Gastroesophageal sphincter (tissue), 4 donors: Measurements from ENCODE around the gene ACTR3C. TPM values are rescaled to one million over a fixed set of nuclear protein-coding genes. Genes with fewer than 3 reads are reported as not detected.
"Not testable (repeated sequence)": the region's sequence is repeated elsewhere in the genome, so short reads cannot be mapped to it uniquely, and the experiment has no call there.

Source experiments
- ATAC-seq: fragments of 150-250 bp; one replicate; pipeline ENCODE4 v1.9.1; 2016; ENCODE audit warnings: mild to moderate bottlenecking, moderate library complexity
- H3K27ac ChIP-seq, 4 donors: fragments of 200-600 bp; sonication (generic) in 3 of 4; 1 replicate in 3 of 4; 2 replicates in 1 of 4; pipeline ENCODE4 v1.5.1; 2016 to 2019
- H3K27me3 ChIP-seq: fragments of 200-600 bp; sonication (generic); one replicate; pipeline ENCODE4 v1.5.1; 2019
- H3K36me3 ChIP-seq, 2 donors: fragments of 200-600 bp; sonication (generic); one replicate each; pipeline ENCODE4 v1.5.1; 2019; ENCODE audit warnings: control low read depth in 1 of 2
- H3K4me1 ChIP-seq, 3 donors: fragments of 200-600 bp; sonication (generic); 1 replicate in 2 of 3; 2 replicates in 1 of 3; pipeline ENCODE4 v1.5.1; 2016 to 2019; ENCODE audit warnings: control low read depth in 2 of 3
- H3K4me3 ChIP-seq, 2 donors: fragments of 200-600 bp; sonication (generic); one replicate each; pipeline ENCODE4 v1.5.1; 2019; ENCODE audit warnings: mild to moderate bottlenecking in 1 of 2, moderate library complexity in 1 of 2
- H3K9me3 ChIP-seq, 3 donors: fragments of 200-600 bp; sonication (generic); one replicate each; pipeline ENCODE4 v1.5.1; 2017 to 2019; ENCODE audit warnings: control low read depth in 2 of 3
- WGBS, 2 donors: methylation state at CpG; one replicate each; pipeline ENCODE4 v1.1.5; 2018; ENCODE audit warnings: low coverage in 1 of 2; 5-methylcytosine and 5-hydroxymethylcytosine counted together
- total RNA-seq, 4 donors: library from RNA; depleted of rRNA; stranded (reverse); fragments of >200 nt; gene quantifications; one replicate each; pipeline ENCODE4 v1.1.0, GENCODE V29; 2016
- TF ChIP-seq, protein P1 (sequence below), 4 experiments: fragments of 200-600 bp in 2 of 4; fragments of 450-650 bp in 2 of 4; sonication (generic) in 1 of 4; IDR thresholded peaks; one replicate each; pipeline ENCODE4 v1.5.1; 2017 to 2019; ENCODE audit warnings: antibody characterized with exemption in 4 of 4, mild to moderate bottlenecking in 2 of 4, moderate library complexity in 2 of 4

Gene ACTR3C
- total RNA-seq, 4 donors from 2014 or later = 6.4 to 10.0 (median 8.1) TPM

DNA sequence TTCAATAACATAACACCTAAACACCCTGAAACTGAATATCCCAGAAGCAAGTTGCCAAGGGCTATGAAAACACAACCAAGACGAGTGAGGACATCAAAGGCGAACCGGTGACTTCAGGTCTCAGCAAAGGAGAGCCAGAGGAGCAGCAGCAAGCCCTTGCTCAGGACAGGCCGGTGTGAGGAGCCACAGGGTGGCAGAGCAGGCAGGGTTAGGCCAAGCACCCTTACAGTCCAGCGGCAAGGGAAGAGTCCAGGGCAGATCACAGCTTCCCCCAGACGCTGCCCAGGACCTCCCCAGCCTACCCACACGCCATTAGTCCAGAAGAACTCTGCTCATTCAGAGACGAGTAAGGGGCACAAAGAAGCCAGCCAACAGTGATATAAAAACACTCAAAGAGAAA is 27.7 kb downstream of the ACTR3C start:
- H3K27me3 ChIP-seq, H3K27ac ChIP-seq, H3K36me3 ChIP-seq, H3K9me3 ChIP-seq, H3K4me3 ChIP-seq, H3K4me1 ChIP-seq: not testable (repeated sequence)
- WGBS, 2 donors = no CpG with 5 or more reads among the region's 8 CpGs
- peak; percentile 69 for ATAC-seq

DNA sequence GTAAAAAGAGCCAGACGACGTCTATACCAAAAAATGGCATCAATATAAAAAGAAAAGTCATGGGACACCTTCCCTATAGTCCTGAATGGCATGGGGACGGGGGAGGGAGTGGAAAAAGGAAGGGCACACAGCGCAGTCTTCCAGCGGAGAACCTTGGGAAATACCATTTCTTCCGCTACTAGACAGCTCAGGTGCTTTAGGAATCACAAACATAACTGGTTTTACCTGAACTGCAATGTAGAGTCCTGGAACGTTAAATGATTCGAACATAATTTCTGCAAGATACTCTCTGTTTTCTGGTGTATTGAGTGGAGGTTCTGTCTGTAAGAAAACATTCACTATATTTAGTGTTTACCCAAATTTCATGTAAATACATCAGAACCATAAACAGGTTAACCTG is 28.3 kb downstream of the ACTR3C start:
- H3K4me1 ChIP-seq, H3K27me3 ChIP-seq, H3K9me3 ChIP-seq, ATAC-seq, H3K27ac ChIP-seq, H3K36me3 ChIP-seq, H3K4me3 ChIP-seq: not testable (repeated sequence)
- 86 to 90% methylated on average over 2 to 7 of the region's 8 CpGs for WGBS, 2 donors

DNA sequence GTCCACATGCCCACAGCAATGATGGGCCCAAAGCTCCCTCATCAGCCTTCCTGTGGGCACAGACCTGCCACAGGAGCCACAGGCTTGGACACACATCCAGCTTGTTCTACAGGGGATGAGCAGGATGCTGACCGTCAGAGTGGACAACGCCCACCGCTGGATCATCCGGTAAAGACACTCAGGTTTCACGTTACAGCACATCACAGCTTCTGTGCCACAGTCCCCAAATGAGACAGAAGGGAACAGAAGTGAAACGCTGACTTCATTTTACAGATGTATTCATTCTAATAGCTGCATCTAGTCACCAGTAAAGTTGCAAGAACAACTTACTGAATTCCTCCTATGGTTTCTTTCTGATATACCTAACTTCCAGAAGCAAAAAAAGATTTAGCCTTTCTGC is 33.0 kb downstream of the ACTR3C start:
- not testable (repeated sequence) for H3K27ac ChIP-seq, H3K27me3 ChIP-seq, ATAC-seq, H3K36me3 ChIP-seq, H3K4me3 ChIP-seq, H3K9me3 ChIP-seq, H3K4me1 ChIP-seq
- 41 to 53% methylated on average over 4 of the region's 6 CpGs for WGBS, 2 donors

DNA sequence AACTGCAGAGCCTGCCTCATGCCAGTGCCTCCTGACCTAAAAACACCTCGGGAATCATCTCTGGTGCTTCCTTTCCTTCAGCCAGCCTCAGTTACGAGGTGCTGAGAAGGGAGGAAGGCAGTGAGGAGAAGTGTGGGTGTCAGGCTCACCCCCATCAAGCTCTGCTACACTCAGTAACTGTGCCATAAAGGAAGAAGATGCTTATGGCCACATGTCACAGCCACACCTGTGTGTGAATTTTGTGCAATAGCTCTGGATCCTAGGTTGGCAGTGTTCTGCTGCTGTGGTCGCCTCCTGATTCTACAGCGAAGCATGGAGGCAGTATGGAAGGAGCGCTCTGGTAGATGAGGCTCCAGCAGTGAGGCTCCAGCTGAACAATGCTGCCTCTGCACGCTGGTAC is 34.5 kb downstream of the ACTR3C start:
- H3K27ac ChIP-seq, H3K27me3 ChIP-seq, H3K36me3 ChIP-seq, H3K4me1 ChIP-seq, H3K9me3 ChIP-seq, ATAC-seq, H3K4me3 ChIP-seq: not testable (repeated sequence)
- WGBS, 2 donors = 89% methylated on average over 3 of the region's 6 CpGs; no CpG with 5 or more reads in 1 of the 2 donors

DNA sequence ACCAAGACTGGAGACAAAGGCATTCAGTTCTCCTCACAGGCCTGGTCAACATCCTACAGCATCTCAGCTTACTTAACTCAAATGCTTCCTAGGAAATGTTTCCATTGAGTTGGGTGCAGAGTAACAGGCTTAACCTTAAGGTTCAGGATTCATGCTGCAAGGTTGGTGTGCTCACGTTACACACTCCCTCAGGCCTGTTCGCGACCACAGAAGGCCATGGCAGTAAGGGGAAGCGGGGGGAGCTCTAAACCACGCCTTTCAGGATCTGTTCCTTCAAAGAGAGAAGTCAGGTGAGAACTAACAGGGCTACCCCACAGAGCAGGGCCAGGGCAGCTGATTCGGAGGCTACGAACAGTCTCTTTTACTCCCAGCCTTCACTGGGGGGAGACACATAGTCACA is 35.5 kb downstream of the ACTR3C start:
- H3K9me3 ChIP-seq, ATAC-seq, H3K27ac ChIP-seq, H3K36me3 ChIP-seq, H3K4me3 ChIP-seq, H3K27me3 ChIP-seq, H3K4me1 ChIP-seq: not testable (repeated sequence)
- 74 to 80% methylated on average over 1 to 3 of the region's 7 CpGs for WGBS, 2 donors

DNA sequence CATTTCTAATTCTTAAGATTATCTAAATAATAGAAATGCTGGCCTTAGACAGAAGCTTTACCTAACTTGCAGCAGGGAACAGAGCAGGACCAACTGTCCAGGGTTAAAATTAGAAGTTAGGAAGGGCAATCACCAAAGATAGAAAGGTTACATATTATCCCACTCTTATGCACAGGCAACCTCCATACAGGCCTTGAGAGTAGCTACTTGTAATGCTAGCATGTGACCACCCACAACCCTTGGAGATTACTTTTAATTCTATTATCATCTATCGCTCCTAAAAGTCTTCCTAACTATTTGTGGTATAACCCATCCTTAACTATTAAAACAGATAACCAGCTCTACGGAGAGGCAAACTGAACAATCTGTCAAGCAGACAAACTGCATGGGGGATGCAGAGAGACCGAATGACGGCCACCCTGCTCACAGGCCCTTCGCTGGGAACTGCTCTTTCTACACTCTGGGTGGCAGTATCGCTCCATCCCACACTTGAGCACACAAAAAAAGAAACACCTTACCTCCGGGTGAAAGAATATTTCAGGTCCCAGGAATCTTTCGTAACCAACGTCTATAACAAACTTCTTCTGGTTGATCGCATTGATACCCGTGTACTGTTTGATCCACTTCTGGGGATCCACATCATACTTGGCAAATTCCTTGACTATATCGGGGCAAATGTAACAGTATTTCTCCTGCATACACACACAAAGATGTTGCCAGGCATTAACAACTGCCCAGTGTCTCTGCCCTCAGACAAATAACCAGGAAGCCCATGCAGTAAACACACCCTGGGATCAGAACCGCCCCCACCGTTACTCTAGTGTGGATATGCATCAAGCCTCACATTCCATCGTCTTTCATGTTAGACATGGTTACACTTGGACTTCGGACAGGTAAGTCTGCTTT is 37.2 kb downstream of the ACTR3C start:
- not testable (repeated sequence) for H3K9me3 ChIP-seq, H3K27me3 ChIP-seq, H3K27ac ChIP-seq, H3K4me1 ChIP-seq, H3K36me3 ChIP-seq, H3K4me3 ChIP-seq
- 9 to 19% methylated on average over 9 to 10 of the region's 16 CpGs for WGBS, 2 donors
- TF ChIP-seq, protein P1, sequence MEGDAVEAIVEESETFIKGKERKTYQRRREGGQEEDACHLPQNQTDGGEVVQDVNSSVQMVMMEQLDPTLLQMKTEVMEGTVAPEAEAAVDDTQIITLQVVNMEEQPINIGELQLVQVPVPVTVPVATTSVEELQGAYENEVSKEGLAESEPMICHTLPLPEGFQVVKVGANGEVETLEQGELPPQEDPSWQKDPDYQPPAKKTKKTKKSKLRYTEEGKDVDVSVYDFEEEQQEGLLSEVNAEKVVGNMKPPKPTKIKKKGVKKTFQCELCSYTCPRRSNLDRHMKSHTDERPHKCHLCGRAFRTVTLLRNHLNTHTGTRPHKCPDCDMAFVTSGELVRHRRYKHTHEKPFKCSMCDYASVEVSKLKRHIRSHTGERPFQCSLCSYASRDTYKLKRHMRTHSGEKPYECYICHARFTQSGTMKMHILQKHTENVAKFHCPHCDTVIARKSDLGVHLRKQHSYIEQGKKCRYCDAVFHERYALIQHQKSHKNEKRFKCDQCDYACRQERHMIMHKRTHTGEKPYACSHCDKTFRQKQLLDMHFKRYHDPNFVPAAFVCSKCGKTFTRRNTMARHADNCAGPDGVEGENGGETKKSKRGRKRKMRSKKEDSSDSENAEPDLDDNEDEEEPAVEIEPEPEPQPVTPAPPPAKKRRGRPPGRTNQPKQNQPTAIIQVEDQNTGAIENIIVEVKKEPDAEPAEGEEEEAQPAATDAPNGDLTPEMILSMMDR (IDR thresholded peaks at IDR 0.05) = peak; percentile 31 to 76 (median 70)
- peak; percentile 83 for ATAC-seq

DNA sequence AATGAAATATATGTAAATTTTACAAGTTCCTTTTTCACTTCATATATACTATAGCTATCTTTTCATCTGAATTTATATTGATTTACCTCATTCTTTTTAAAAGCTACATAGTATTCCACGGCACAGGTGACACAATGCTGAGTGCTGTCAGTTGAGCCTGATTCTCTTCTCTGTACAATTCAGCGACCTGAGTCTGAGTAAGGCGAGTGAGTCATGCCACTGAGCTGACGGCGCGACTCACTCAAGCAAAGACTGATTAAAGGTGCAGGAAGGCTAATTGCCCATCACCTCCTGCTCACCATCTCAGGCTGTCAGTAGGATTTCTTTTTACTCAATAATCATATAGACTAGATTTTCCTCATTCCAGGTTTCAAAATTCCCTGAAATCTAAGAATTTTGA is 39.7 kb downstream of the ACTR3C start:
- not testable (repeated sequence) for H3K9me3 ChIP-seq, H3K27me3 ChIP-seq, H3K4me1 ChIP-seq, H3K4me3 ChIP-seq, H3K27ac ChIP-seq, H3K36me3 ChIP-seq, ATAC-seq
- WGBS, 2 donors = 70% methylated on average over 1 of the region's 6 CpGs; no CpG with 5 or more reads in 1 of the 2 donors

DNA sequence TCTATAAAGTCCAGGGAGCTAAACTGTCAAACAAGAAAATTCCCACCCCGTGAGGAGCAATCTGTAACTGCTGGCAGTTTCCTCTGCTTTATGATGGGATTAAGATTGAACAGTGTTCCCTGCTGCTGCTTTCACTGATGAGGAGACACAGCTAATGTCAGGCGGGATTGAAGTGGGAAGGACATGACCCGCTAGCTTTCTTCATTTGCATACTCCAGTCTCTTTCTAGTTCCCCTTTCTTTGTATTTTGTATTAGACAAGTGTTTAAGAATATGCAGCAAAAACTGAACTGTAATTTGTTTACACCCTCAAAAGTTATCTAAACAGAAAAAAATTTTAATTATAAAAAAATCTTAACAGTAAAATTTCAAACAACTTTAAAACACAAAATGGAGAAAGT is 40.2 kb downstream of the ACTR3C start:
- ATAC-seq = not testable (repeated sequence)

DNA sequence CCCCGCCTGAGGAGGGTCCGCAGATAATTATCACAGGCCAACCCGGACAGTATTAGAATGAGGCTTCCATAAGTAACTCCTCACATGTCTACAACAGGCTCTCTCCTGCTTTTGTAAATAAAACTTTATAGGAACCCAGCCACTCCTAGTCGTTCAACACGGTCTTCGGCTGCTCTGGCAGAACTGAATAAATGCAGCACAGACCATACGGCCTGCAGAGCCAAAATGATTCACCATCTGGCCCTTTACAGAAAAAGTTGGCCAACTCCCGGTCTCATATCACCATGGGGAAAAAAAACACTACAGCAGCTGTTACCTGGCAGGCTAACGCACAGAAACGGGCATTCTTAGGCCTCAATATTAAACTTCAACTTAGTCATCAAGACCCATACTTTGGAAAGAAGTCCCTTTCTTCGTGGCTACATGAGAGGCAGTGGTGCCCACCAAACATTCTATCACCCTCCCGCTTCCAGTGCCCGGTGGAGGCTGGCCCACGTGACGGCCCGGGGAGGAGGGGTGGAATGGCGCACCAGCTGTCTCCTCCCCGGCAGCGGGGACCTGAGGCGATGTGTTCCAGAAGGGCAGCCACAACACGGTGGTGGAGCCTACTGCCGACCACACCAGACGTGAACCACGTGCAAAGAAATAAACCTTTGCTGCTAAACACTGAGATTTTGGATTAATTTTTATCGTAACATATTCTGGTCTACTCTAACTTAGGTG is 41.5 kb downstream of the ACTR3C start:
- not testable (repeated sequence) for H3K9me3 ChIP-seq, ATAC-seq

More for the DNA sequence above, 40.2 kb downstream of the ACTR3C start:
- H3K36me3 ChIP-seq, H3K4me1 ChIP-seq, H3K4me3 ChIP-seq, H3K27ac ChIP-seq, H3K27me3 ChIP-seq, H3K9me3 ChIP-seq: not testable (repeated sequence)
- WGBS, 2 donors = no CpG with 5 or more reads among the region's 3 CpGs

DNA sequence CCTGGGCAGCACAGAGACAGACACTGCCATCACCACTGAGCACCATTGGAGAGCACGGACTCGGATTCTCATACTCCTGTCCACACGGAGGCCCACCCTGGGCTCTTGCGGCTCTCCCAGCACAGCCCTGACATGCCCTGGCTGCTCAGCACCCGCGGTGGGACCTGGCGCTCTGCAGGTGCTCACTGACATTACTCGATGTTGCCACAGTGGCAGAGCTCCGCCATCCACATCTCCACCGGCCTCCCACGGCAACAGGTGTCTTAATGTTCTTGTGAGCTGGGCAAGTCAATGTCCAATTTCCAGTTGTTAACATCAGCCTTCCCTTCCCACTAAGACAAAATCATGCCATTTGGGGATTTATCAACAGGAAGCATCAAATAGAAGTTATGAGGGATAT is 45.0 kb downstream of the ACTR3C start:
- H3K27ac ChIP-seq, H3K9me3 ChIP-seq, H3K36me3 ChIP-seq, H3K4me1 ChIP-seq, ATAC-seq, H3K27me3 ChIP-seq, H3K4me3 ChIP-seq: not testable (repeated sequence)
- 84 to 100% methylated on average over 2 to 3 of the region's 11 CpGs for WGBS, 2 donors

More for the DNA sequence above, 41.5 kb downstream of the ACTR3C start:
- not testable (repeated sequence) for H3K27ac ChIP-seq, H3K4me3 ChIP-seq, H3K4me1 ChIP-seq, H3K36me3 ChIP-seq, H3K27me3 ChIP-seq
- no CpG with 5 or more reads among the region's 25 CpGs for WGBS, 2 donors
